A549 (cell line): ENCODE data around the gene OR2C3.

Experiments
- BCL3 ChIP-seq: fragments of >200 bp; sonication (Bioruptor Twin); formaldehyde crosslinking; IDR thresholded peaks from 3 replicates; pipeline ENCODE4 v1.6.1; 2016
- EP300 ChIP-seq, 2 experiments: fragments of >200 bp; sonication (Bioruptor Twin); formaldehyde crosslinking; IDR thresholded peaks; 2 replicates in 1 of 2; 3 replicates in 1 of 2; pipeline ENCODE4 v1.6.1; 2016 to 2017
- POLR2A ChIP-seq: IDR thresholded peaks from 2 replicates; pipeline ENCODE4 v1.6.1; 2012; ENCODE audit warnings: mild to moderate bottlenecking, low read length

- TF ChIP-seq POLR2A (no peak), BCL3 (no peak), EP300 (IDR thresholded peaks at IDR 0.05) (no peak)
Observed at GRCh38 chr1:247528812-247529474, 7.3 kb downstream of the OR2C3 start.
